Mesendoderm (in vitro differentiated cells): Measurements from ENCODE around the gene TCF4.

Experiments
- DNase-seq: peaks from one replicate; pipeline ENCODE4 v3.0.0; 2013
- H2AK5ac ChIP-seq: 2 replicates; pipeline ENCODE4 v1.6.1; 2013; ENCODE audit warnings: low read length, inconsistent platforms
- H2BK120ac ChIP-seq: 2 replicates; pipeline ENCODE4 v1.6.1; 2013; ENCODE audit warnings: low read depth, mild to moderate bottlenecking, low read length, moderate library complexity, mixed read lengths
- H2BK15ac ChIP-seq: replicated peaks from 2 replicates; pipeline ENCODE4 v1.6.1; 2013; ENCODE audit warnings: low read depth, mild to moderate bottlenecking, moderate library complexity
- H2BK5ac ChIP-seq: 2 replicates; pipeline ENCODE4 v1.6.1; 2013; ENCODE audit warnings: low read length, inconsistent platforms
- H3K18ac ChIP-seq: 2 replicates; pipeline ENCODE4 v1.6.1; 2013; ENCODE audit warnings: mild to moderate bottlenecking, low read length, mixed read lengths
- H3K23ac ChIP-seq: one replicate; pipeline ENCODE4 v1.6.1; 2013; ENCODE audit warnings: low read length
- H3K27ac ChIP-seq: 2 replicates; pipeline ENCODE4 v1.5.1; 2013; ENCODE audit warnings: low read depth, mild to moderate bottlenecking, inconsistent platforms, low read length, moderate library complexity
- H3K27me3 ChIP-seq: 2 replicates; pipeline ENCODE4 v1.6.1; 2013; ENCODE audit warnings: low read length, control low read depth, mild to moderate bottlenecking, inconsistent platforms; ENCODE audit not compliant: insufficient read depth, poor library complexity
- H3K36me3 ChIP-seq: 2 replicates; pipeline ENCODE4 v1.6.1; 2013; ENCODE audit warnings: low read length, inconsistent platforms; ENCODE audit not compliant: control insufficient read depth, insufficient read depth
- H3K4ac ChIP-seq: one replicate; pipeline ENCODE4 v1.6.1; 2013; ENCODE audit warnings: low read depth, mild to moderate bottlenecking, low read length, moderate library complexity
- H3K4me1 ChIP-seq: 2 replicates; pipeline ENCODE4 v1.6.1; 2013; ENCODE audit warnings: low read depth, low read length, inconsistent platforms; ENCODE audit not compliant: control insufficient read depth
- H3K4me2 ChIP-seq: 2 replicates; pipeline ENCODE4 v1.6.1; 2013; ENCODE audit warnings: low read length
- H3K4me3 ChIP-seq: 2 replicates; pipeline ENCODE4 v1.5.1; 2013; ENCODE audit warnings: mild to moderate bottlenecking, low read length
- H3K56ac ChIP-seq: one replicate; pipeline ENCODE4 v1.6.1; 2013; ENCODE audit warnings: low read length
- H3K79me1 ChIP-seq: 2 replicates; pipeline ENCODE4 v1.6.1; 2013; ENCODE audit warnings: low read length, inconsistent platforms
- H3K79me2 ChIP-seq: 2 replicates; pipeline ENCODE4 v1.6.1; 2013; ENCODE audit warnings: mild to moderate bottlenecking, low read length; ENCODE audit not compliant: control insufficient read depth, insufficient read depth
- H3K9ac ChIP-seq: 2 replicates; pipeline ENCODE4 v1.6.1; 2013; ENCODE audit warnings: low read length, inconsistent platforms
- H4K5ac ChIP-seq: one replicate; pipeline ENCODE4 v1.6.1; 2013; ENCODE audit warnings: low read length
- H4K8ac ChIP-seq: one replicate; pipeline ENCODE4 v1.6.1; 2013; ENCODE audit warnings: low read depth, mild to moderate bottlenecking, control low read depth, low read length, moderate library complexity
- WGBS: extraction: QIAGEN DNeasy Blood & Tissue Kit; methylation state at CpG from one replicate; pipeline ENCODE4 v1.1.7; 2013; ENCODE audit warnings: low lambda C conversion rate, missing lambda C conversion rate; ENCODE audit not compliant: insufficient coverage; ENCODE audit errors: extremely low coverage; 5-methylcytosine and 5-hydroxymethylcytosine counted together

The TCF4 gene

GRCh38 chr18:55319459-55320193, 268.4 kb downstream of the TCF4 start:
- H3K79me1 ChIP-seq = peaks cover 5% of the 10 kb centered on the region
- DNase-seq = no peak
- no peak overlapping the region for H3K4me3 ChIP-seq

GRCh38 chr18:55318951-55319441, 269.0 kb downstream of the TCF4 start:
- Histone ChIP-seq H3K23ac (no peak overlapping the region), H3K9ac (no peak overlapping the region), H2BK15ac (no peak overlapping the region), H2AK5ac (no peak overlapping the region), H3K27ac (no peak overlapping the region), H3K4me1 (no peaks in the 10 kb centered on the region), H3K79me1 (peaks cover 5% of the 10 kb centered on the region), H3K18ac (no peak overlapping the region), H3K36me3 (no peaks in the 10 kb centered on the region), H2BK120ac (no peak overlapping the region), H4K8ac (no peak overlapping the region), H3K79me2 (no peaks in the 10 kb centered on the region), H3K4me2 (no peak overlapping the region), H3K4me3 (no peak overlapping the region), H4K5ac (no peak overlapping the region), H3K56ac (no peak overlapping the region), H3K4ac (no peak overlapping the region), H2BK5ac (no peak overlapping the region), H3K27me3 (no peaks in the 10 kb centered on the region)
- DNase-seq = peak; percentile 24
- no CpG with 5 or more reads among the region's 3 CpGs for WGBS

More at GRCh38 chr18:55319459-55320193, 268.4 kb downstream of the TCF4 start:
- Histone ChIP-seq H3K4ac (no peak overlapping the region), H3K23ac (no peak overlapping the region), H3K79me2 (no peaks in the 10 kb centered on the region), H3K36me3 (no peaks in the 10 kb centered on the region), H3K4me1 (no peaks in the 10 kb centered on the region), H3K27ac (no peak overlapping the region), H2BK5ac (no peak overlapping the region), H2BK120ac (no peak overlapping the region), H3K18ac (no peak overlapping the region), H4K5ac (no peak overlapping the region), H2BK15ac (no peak overlapping the region), H3K9ac (no peak overlapping the region), H2AK5ac (no peak overlapping the region), H3K27me3 (no peaks in the 10 kb centered on the region), H4K8ac (no peak overlapping the region), H3K4me2 (no peak overlapping the region), H3K56ac (no peak overlapping the region)
- WGBS = no CpG with 5 or more reads among the region's 6 CpGs

GRCh38 chr18:55317864-55318263, 270.1 kb downstream of the TCF4 start:
- H3K27ac ChIP-seq = no peak overlapping the region
- no peaks in the 10 kb centered on the region for H3K36me3 ChIP-seq
- H3K56ac ChIP-seq = no peak overlapping the region
- DNase-seq = no peak
- H3K4me3 ChIP-seq = no peak overlapping the region
- H3K23ac ChIP-seq = no peak overlapping the region
- no peak overlapping the region for H3K4ac ChIP-seq
- no peak overlapping the region for H4K5ac ChIP-seq
- no peak overlapping the region for H4K8ac ChIP-seq
- no peak overlapping the region for H2BK15ac ChIP-seq
- H3K9ac ChIP-seq = no peak overlapping the region
- no peaks in the 10 kb centered on the region for H3K4me1 ChIP-seq
- peaks cover 5% of the 10 kb centered on the region for H3K79me1 ChIP-seq
- H3K18ac ChIP-seq = no peak overlapping the region
- no peak overlapping the region for H2BK120ac ChIP-seq
- H3K4me2 ChIP-seq = no peak overlapping the region
- no peaks in the 10 kb centered on the region for H3K27me3 ChIP-seq
- no peaks in the 10 kb centered on the region for H3K79me2 ChIP-seq
- WGBS = no CpG with 5 or more reads among the region's 6 CpGs
- no peak overlapping the region for H2BK5ac ChIP-seq
- no peak overlapping the region for H2AK5ac ChIP-seq

DNA sequence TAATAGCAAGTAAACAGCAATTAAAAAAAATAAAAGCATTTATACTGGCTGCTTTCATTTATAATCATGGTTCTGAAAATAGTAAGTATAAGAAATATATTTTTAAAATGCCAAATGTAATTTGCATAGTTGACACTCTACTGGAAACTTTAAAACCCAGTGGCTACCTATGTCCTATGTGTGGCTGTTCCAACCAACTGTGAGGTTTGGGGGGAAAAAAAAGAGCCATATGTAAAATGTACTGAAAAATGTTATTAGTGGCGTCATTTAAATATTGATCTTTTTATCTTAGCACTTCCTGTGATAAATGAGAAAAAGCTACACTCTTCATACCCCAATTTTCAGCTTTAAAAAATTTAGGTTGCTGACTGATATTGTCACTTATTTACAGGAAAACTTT, 270.7 kb downstream of the TCF4 start:
- H4K8ac ChIP-seq = no peak overlapping the region
- H3K23ac ChIP-seq = no peak overlapping the region
- H3K56ac ChIP-seq = no peak overlapping the region
- no peak overlapping the region for H2BK5ac ChIP-seq
- no peak overlapping the region for H2BK15ac ChIP-seq
- no peak overlapping the region for H3K4ac ChIP-seq
- H3K36me3 ChIP-seq = no peaks in the 10 kb centered on the region
- H3K79me2 ChIP-seq = no peaks in the 10 kb centered on the region
- DNase-seq = no peak
- no CpG with 5 or more reads among the region's 1 CpG for WGBS
- H3K18ac ChIP-seq = no peak overlapping the region
- H3K27ac ChIP-seq = no peak overlapping the region
- no peak overlapping the region for H3K4me2 ChIP-seq
- H3K27me3 ChIP-seq = no peaks in the 10 kb centered on the region
- H3K4me3 ChIP-seq = no peak overlapping the region
- no peak overlapping the region for H2BK120ac ChIP-seq
- no peak overlapping the region for H4K5ac ChIP-seq
- H3K9ac ChIP-seq = no peak overlapping the region
- H2AK5ac ChIP-seq = no peak overlapping the region
- peaks cover 5% of the 10 kb centered on the region for H3K79me1 ChIP-seq
- H3K4me1 ChIP-seq = no peaks in the 10 kb centered on the region

DNA sequence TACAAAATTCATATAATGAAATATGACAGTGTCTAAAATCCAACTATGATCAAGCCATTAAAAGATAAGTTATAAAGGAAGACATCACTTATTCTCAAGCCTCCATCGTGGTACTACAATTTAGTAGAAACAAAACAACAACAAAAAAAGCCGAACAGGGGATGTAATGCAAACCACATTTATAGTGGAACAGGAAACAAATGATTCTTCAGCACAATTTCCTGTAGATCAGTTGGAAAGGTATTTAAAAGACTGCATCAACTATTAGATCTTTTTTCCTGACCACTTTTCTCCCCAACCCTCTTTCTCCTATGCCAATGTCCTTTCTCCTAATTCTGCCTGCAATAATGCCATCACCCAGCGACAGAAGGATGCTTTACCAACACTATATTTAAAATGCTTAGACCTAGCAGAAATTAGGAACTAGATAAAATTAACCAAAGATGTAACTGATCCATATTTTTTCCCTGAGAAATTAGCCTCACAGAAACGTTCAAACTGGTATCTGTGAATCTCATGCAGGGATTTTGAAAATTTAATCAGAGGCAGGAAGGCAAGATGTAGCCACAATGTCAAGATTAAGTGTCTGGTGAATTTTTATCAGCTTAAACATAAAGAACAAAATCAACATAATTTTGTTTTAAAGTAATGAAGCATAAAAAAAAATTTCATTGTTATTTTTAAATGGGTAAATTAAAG, 271.4 kb downstream of the TCF4 start:
- Histone ChIP-seq H3K79me1 (peaks cover 5% of the 10 kb centered on the region), H3K4me3 (no peak overlapping the region), H4K8ac (no peak overlapping the region), H2AK5ac (no peak overlapping the region), H3K27ac (no peak overlapping the region), H2BK15ac (no peak overlapping the region), H3K36me3 (no peaks in the 10 kb centered on the region), H3K18ac (no peak overlapping the region), H4K5ac (no peak overlapping the region), H3K4ac (no peak overlapping the region), H3K56ac (no peak overlapping the region), H3K4me2 (no peak overlapping the region), H3K23ac (no peak overlapping the region), H2BK5ac (no peak overlapping the region), H2BK120ac (no peak overlapping the region), H3K9ac (no peak overlapping the region), H3K79me2 (no peaks in the 10 kb centered on the region), H3K27me3 (no peaks in the 10 kb centered on the region), H3K4me1 (no peaks in the 10 kb centered on the region)
- DNase-seq = no peak
- no CpG with 5 or more reads among the region's 4 CpGs for WGBS
